NCI-H446 treated with DMSO at 0.1 percent for 48 hours (cell line): ENCODE data around the gene LRRC55.

Experiments
- DNase-seq: peaks from one replicate; lab custom pipeline; 2025; lab: John Stamatoyannopoulos, UW

Gene LRRC55

DNA sequence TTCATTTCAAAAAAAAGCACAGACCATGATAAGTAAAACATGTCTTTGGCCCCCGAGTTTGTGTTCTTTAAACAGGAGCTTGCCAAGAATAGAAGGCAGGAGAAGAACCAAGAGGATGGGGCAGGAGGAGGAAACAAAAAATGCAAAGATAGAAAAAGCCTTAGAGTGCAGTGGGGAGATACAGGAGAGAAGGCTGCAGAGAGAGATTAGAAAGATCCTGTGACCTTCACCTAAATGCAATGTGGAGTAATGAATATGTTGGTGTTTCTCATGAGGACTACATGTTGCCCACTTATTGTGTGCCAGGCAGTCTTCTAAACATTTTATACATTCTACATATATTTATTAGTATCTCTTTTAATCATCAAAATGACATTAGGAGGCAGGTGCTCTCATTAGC lies 57.6 kb downstream of the LRRC55 start:
- DNase-seq = no peak

DNA sequence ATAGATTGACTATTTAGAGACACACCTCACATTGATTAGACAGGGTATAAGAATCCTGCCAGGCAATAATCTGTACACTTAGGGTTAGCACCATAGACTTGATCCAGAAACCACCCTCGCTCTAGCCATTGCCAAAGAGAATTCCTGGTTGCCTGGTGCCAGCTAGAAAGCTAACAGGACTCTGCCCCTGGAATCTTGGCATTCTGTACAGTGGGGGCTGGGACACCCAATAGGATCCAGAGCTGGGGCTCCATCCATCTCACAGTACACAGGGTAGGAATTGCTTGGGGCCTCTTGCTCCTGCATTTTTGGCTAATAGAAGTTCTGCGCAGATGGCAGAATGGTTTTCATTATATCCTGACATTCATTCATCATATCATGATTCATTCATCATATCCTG lies 58.3 kb downstream of the LRRC55 start:
- DNase-seq = no peak

DNA sequence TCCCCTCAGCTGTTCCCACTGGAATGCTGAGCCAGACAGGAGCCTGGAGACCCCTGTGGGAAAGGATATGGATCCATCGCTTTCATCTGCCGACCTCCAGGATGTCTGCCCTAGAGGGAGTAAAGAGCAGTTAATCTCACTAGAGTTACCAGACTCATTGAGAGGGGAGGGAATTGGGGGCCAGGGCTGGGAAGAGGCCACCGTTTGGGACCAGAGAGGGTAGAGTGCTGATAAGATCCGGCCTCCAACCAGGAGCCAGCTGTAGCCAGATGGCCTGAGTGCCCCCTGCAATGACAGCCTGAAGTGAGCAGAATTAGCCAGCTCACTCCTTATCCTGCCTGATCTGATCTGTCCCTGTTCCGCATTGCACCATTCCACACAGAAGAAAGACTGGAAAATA lies 59.0 kb downstream of the LRRC55 start:
- DNase-seq = no peak
